PFSK-1 (cell line): ENCODE measurements around the gene NIM1K.

Source experiments
- FOXP2 ChIP-seq: optimal IDR thresholded peaks from 2 replicates; pipeline ENCODE3; 2011; ENCODE audit warnings: borderline replicate concordance, control low read depth, inconsistent platforms; ENCODE audit not compliant: insufficient read depth; ENCODE audit errors: extremely low read length, extremely low read depth
- POLR2AphosphoS5 ChIP-seq: IDR thresholded peaks from 2 replicates; pipeline ENCODE4 v1.6.1; 2012; ENCODE audit warnings: low read depth, mild to moderate bottlenecking, control low read depth, low read length, moderate library complexity
- SIN3A ChIP-seq: IDR thresholded peaks from 2 replicates; pipeline ENCODE4 v1.6.1; 2012; ENCODE audit warnings: mild to moderate bottlenecking, low read length, moderate library complexity, borderline replicate concordance; ENCODE audit not compliant: insufficient read depth
- TAF1 ChIP-seq: IDR thresholded peaks from 2 replicates; pipeline ENCODE4 v1.6.1; 2012; ENCODE audit warnings: low read length, control low read depth, borderline replicate concordance; ENCODE audit not compliant: insufficient read depth
- TF ChIP-seq, protein P1 (sequence below), 2 experiments: IDR thresholded peaks; 2 replicates each; pipeline versions ENCODE4 v1.6.1 to v1.8.0; 2011 to 2012; ENCODE audit warnings: low read depth in 2 of 2, low read length in 2 of 2, control low read depth in 1 of 2, inconsistent platforms in 1 of 2, mild to moderate bottlenecking in 1 of 2, moderate library complexity in 1 of 2; ENCODE audit not compliant: insufficient read depth in 1 of 2

NIM1K gene

DNA sequence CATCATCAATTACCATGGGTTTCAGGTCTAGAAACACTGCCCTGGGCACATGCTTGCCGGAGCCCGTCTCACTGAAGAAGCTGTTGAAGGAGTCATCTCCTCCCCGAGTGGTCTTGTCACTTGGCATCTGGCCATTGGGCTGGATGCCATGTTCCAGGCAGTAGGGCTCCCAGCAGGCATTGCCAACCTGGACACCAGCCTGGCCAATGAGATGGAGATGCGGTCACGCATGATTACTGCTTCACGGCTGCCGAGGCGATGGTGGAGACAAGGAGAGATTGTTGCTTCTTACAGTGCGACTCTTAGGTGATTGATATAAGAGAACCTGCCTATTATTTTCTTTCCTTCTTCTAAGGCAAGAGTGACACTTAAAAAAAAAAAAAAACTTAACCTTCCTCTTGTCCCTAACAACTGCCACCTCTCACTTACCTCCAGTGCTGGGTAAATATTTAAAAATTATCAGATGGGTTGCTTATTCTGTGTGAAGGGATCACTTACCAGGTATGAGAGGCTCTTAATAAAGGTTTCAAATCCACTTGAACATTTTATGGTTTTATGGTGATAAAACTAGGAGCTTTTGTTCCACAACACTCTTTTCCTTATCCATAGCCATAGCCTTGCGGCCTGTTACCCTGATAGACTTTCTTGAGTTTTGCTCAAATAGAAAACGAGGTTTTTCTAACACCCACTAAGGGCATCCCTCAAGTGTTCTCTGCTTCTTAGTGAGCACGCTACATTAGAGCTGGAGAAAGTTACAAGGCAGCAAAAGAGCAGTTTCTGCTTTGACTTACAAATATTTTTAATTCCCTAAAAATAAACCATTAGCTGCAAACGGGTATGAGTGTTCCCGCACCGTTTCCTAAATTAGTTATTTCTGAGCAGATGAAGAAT, 41.2 kb downstream of the NIM1K start:
- TF ChIP-seq TAF1 = no peak
- no peak for TF ChIP-seq FOXP2
- TF ChIP-seq POLR2AphosphoS5 = no peak
- no peak for TF ChIP-seq SIN3A
- TF ChIP-seq, protein P1, sequence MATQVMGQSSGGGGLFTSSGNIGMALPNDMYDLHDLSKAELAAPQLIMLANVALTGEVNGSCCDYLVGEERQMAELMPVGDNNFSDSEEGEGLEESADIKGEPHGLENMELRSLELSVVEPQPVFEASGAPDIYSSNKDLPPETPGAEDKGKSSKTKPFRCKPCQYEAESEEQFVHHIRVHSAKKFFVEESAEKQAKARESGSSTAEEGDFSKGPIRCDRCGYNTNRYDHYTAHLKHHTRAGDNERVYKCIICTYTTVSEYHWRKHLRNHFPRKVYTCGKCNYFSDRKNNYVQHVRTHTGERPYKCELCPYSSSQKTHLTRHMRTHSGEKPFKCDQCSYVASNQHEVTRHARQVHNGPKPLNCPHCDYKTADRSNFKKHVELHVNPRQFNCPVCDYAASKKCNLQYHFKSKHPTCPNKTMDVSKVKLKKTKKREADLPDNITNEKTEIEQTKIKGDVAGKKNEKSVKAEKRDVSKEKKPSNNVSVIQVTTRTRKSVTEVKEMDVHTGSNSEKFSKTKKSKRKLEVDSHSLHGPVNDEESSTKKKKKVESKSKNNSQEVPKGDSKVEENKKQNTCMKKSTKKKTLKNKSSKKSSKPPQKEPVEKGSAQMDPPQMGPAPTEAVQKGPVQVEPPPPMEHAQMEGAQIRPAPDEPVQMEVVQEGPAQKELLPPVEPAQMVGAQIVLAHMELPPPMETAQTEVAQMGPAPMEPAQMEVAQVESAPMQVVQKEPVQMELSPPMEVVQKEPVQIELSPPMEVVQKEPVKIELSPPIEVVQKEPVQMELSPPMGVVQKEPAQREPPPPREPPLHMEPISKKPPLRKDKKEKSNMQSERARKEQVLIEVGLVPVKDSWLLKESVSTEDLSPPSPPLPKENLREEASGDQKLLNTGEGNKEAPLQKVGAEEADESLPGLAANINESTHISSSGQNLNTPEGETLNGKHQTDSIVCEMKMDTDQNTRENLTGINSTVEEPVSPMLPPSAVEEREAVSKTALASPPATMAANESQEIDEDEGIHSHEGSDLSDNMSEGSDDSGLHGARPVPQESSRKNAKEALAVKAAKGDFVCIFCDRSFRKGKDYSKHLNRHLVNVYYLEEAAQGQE (IDR thresholded peaks at IDR 0.05; ENCODE audit: insufficient read depth in 1 of 2, low read depth in 2 of 2, low read length in 2 of 2) = no peak

DNA sequence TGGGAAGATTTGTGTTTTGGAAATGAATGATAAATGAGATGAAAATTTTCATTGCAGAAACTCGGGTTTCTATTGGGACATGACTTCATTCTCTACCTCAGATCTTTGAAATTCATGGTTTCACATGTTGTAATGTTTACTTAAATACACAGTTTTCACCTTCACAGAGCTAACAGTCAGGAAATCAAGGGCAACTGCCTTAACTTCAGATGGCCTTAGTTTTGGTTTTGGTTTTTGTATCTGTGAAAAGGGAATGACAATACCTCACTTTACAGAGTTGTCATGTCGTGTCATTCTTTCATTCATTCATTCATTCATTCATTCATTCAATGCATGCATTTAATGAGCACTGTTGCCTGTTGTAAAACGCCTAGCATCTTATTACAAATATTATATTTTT, 41.9 kb downstream of the NIM1K start:
- no peak for TF ChIP-seq SIN3A
- TF ChIP-seq FOXP2 = no peak

- TF ChIP-seq FOXP2 = no peak
Measured at GRCh38 chr5:43236653-43237355, 44.8 kb downstream of the NIM1K start.

DNA sequence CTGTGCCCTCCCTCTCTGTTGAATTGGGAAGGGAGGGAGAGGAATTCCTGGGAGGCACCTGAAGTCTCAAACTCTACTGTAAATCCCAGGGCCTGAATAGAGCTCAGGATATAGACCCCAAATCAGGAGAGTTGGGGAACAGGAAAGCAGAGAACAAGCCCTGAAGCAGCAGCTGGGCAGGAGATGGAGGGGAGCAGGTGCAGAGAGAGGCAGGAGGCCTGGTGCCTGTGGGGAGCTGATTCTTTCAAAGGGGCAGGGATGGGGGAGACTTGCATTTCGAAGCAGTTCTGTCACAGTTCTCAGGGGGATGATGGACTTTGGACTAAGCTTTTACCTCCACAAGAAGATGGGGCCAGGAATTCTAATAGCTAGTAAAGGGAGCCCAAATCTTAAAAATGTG, 50.2 kb downstream of the NIM1K start:
- no peak for TF ChIP-seq FOXP2
- TF ChIP-seq TAF1 = no peak
- no peak for TF ChIP-seq POLR2AphosphoS5
- TF ChIP-seq SIN3A = no peak
- TF ChIP-seq, protein P1 (IDR thresholded peaks at IDR 0.05; ENCODE audit: insufficient read depth in 1 of 2, low read depth in 2 of 2, low read length in 2 of 2) = no peak

GRCh38 chr5:43243270-43243669, 51.2 kb downstream of the NIM1K start:
- TF ChIP-seq POLR2AphosphoS5 (no peak), FOXP2 (no peak), SIN3A (no peak), TAF1 (no peak)
- TF ChIP-seq, protein P1 (IDR thresholded peaks at IDR 0.05; ENCODE audit: insufficient read depth in 1 of 2, low read depth in 2 of 2, low read length in 2 of 2) = no peak
